ENCODE results near the gene KDSR.

- TF ChIP-seq ZNF274 (IDR thresholded peaks at IDR 0.05; ENCODE audit: low read depth, low read length) (no peak), YY1 (IDR thresholded peaks at IDR 0.05; ENCODE audit: insufficient read depth, insufficient read length) (no peak)
Measured at GRCh38 chr18:63368611-63369010, 1.6 kb upstream of the KDSR start.

All from NT2/D1 (cell line).